ENCODE results near the gene BCL2.

DNA sequence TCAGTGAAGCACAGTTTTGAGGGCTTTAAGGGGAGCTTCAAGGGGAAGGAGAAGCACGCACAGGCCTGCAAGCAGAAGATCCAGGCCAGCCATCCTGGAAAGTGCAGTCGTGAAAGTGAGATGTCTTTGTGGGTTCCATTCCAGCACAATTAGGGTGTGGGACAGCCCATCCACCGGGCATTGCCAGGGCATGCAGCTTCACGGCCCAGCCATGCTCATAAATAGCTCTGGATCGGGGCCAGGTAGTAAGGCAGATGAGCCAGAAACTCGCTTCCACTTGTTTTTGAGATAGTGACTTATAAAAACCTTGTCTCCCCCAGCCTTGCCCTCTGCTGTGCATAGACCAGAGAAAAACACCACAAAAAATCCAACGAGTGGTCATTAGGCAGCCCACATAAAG, 26.5 kb upstream of the BCL2 start:
- TF ChIP-seq TAF1 (IDR thresholded peaks at IDR 0.05; ENCODE audit: borderline replicate concordance, low read depth, low read length) (no peak), POLR2AphosphoS5 (IDR thresholded peaks at IDR 0.05; ENCODE audit: low read depth, low read length) (no peak)

All from GM12892 (cell line).